ENCODE results near the gene ITCH.
"Not testable (repeated sequence)": the region's sequence is repeated elsewhere in the genome, so short reads cannot be mapped to it uniquely, and the experiment has no call there.

Gene ITCH

DNA sequence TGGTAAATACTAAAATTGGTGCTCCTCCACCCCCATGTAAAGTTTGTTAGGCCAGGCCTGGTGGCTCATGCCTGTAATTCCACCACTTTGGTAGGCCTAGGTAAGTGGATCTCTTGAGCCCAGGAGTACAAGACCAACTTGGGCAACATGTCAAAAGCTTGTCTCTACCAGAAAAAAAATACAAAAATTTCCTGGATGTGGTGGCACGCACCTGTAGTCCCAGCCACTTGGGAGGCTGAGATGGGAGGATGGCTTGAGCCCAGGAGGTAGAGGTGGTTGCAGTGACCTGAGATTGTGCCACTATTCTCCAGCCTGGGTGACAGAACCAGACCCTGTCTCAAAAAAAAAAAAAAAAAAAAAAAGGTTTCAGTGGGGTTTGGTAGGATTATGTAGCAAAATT, 41.7 kb downstream of the ITCH start (continued):
- TF ChIP-seq PRDM2 (tag by site-specific recombination; IDR thresholded peaks at IDR 0.05; ENCODE audit: borderline replicate concordance) = no peak
- TF ChIP-seq ZNF629 (tag by site-specific recombination; IDR thresholded peaks at IDR 0.05) = no peak
- no peak for TF ChIP-seq ZNF19 (tag by site-specific recombination; IDR thresholded peaks at IDR 0.05; ENCODE audit: low read depth)
- TF ChIP-seq ZNF335 (tag by site-specific recombination; conservative IDR thresholded peaks at IDR 0.05) = no peak
- TF ChIP-seq ZBTB17 (tag by site-specific recombination; IDR thresholded peaks at IDR 0.05) = no peak
- no peak for TF ChIP-seq ZNF791 (tag by site-specific recombination; IDR thresholded peaks at IDR 0.05)

GRCh38 chr20:34405247-34405651, 42.2 kb downstream of the ITCH start:
- H3K4me3 ChIP-seq (ENCODE audit: low read depth, low read length); H3K27ac ChIP-seq (ENCODE audit: extremely low read depth, low read depth, low read length); POLR2A ChIA-PET; H3K4me1 ChIP-seq (ENCODE audit: control insufficient read depth, insufficient read depth, low read length); H3K9me3 ChIP-seq (ENCODE audit: control insufficient read depth, insufficient read depth, low read depth, low read length): not testable (repeated sequence)
- CTCF ChIA-PET = interaction anchor here (0.6 to 3.6 kb wide), 2 partner anchors 59 to 93 kb away, joined by 4 to 16 read pairs; no protein-coding TSS in a partner anchor
- H3K36me3 ChIP-seq (ENCODE audit: control insufficient read depth in 2 of 2, insufficient read depth in 1 of 2, low read length in 2 of 2) = peaks cover 24 to 35% of the 10 kb centered on the region in 2 experiments

DNA sequence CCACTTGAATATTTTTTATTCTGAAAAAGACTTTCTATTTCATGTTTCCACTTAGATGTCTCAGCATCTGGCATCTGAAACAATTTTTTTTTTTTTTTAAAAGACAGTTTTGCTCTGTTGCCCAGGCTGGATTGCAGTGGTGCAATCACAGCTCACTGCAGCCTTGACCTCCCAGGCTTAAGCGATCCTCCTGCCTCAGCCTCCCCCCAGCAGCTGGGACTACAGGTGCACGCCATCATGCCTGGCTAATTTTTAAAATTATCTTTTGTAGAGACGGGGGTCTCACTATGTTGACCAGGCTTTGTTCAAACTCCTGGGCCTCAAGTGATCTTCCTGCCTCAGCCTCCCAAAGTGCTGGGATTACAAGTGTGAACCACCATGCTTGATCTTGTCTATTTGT, 42.9 kb downstream of the ITCH start:
- ChIA-PET POLR2A (interaction anchor here (0.7 kb wide), 1 partner anchor 174 kb away, joined by 3 read pairs; no protein-coding TSS in a partner anchor), CTCF (interaction anchor here (0.6 to 3.6 kb wide), 3 partner anchors 31 to 93 kb away, joined by 3 to 16 read pairs (median 4); no protein-coding TSS in a partner anchor)
- not testable (repeated sequence) for H3K4me3 ChIP-seq (ENCODE audit: low read depth, low read length); H3K27ac ChIP-seq (ENCODE audit: extremely low read depth, low read depth, low read length); H3K9me3 ChIP-seq (ENCODE audit: control insufficient read depth, insufficient read depth, low read depth, low read length); H3K4me1 ChIP-seq (ENCODE audit: control insufficient read depth, insufficient read depth, low read length)
- H3K36me3 ChIP-seq (ENCODE audit: control insufficient read depth in 2 of 2, insufficient read depth in 1 of 2, low read length in 2 of 2) = peaks cover 20 to 40% of the 10 kb centered on the region in 2 experiments

DNA sequence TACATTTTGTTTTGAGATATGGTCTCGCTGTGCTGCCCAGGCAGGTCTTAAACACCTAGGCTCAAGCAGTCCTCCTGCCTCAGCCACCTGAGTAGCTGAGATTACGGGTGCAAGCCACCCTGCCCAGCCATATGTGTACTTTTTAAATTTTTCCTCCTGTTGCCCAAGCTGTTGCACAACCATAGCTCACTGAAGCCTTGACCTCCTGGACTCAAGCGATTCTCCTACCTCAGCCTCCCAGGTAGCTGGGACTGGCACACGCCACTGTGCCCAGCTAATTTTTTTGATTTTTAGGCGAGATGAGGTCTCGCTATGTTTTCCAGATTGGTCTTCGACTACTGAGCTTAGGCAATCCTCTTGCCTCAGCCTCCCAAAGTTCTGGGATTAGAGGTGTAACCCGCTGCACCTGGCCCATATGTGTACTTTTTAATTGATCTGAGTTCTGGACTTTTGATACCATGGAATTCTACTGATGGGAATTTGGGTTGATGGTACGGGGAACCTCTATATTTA, 44.9 kb downstream of the ITCH start:
- H3K36me3 ChIP-seq (ENCODE audit: control insufficient read depth in 2 of 2, insufficient read depth in 1 of 2, low read length in 2 of 2) = peaks cover 23 to 43% of the 10 kb centered on the region in 2 experiments

GRCh38 chr20:34410336-34410735, 47.3 kb downstream of the ITCH start:
- H3K4me1 ChIP-seq (ENCODE audit: control insufficient read depth, insufficient read depth, low read length) = no peaks in the 10 kb centered on the region
- H3K9me3 ChIP-seq (ENCODE audit: control insufficient read depth, insufficient read depth, low read depth, low read length) = no peaks in the 10 kb centered on the region
- H3K36me3 ChIP-seq (ENCODE audit: control insufficient read depth in 2 of 2, insufficient read depth in 1 of 2, low read length in 2 of 2) = peaks cover 45 to 59% of the 10 kb centered on the region in 2 experiments
- H3K4me3 ChIP-seq (ENCODE audit: low read depth, low read length) = no peak overlapping the region
- TF ChIP-seq BCL11A (tag by site-specific recombination; IDR thresholded peaks at IDR 0.05; ENCODE audit: low read depth) (no peak), ZNF174 (tag by site-specific recombination; IDR thresholded peaks at IDR 0.05) (no peak), ZNF555 (tag by site-specific recombination; conservative IDR thresholded peaks at IDR 0.05) (no peak), ZNF175 (tag by site-specific recombination; IDR thresholded peaks at IDR 0.05) (no peak), ZNF521 (tag by site-specific recombination; IDR thresholded peaks at IDR 0.05) (no peak), ZNF426 (tag by site-specific recombination; IDR thresholded peaks at IDR 0.05) (no peak), ZNF48 (tag by site-specific recombination; IDR thresholded peaks at IDR 0.05) (no peak), SP3 (tag by site-specific recombination; IDR thresholded peaks at IDR 0.05) (no peak), GLIS1 (tag by site-specific recombination; IDR thresholded peaks at IDR 0.05) (no peak), ZNF266 (tag by site-specific recombination; IDR thresholded peaks at IDR 0.05; ENCODE audit: low read depth) (no peak), ZNF10 (tag by site-specific recombination; IDR thresholded peaks at IDR 0.05) (no peak)
- TF ChIP-seq, protein P1, sequence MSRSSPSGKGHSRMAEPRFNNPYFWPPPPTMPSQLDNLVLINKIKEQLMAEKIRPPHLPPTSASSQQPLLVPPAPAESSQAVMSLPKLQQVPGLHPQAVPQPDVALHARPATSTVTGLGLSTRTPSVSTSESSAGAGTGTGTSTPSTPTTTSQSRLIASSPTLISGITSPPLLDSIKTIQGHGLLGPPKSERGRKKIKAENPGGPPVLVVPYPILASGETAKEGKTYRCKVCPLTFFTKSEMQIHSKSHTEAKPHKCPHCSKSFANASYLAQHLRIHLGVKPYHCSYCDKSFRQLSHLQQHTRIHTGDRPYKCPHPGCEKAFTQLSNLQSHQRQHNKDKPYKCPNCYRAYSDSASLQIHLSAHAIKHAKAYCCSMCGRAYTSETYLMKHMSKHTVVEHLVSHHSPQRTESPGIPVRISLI (tag by site-specific recombination; IDR thresholded peaks at IDR 0.05) = no peak
- no peak overlapping the region for H3K27ac ChIP-seq (ENCODE audit: extremely low read depth, low read depth, low read length)
- POLR2A ChIA-PET = no interaction called here
- CTCF ChIA-PET = interaction anchor here (0.5 to 2.3 kb wide), 4 partner anchors 43 to 465 kb away, joined by 3 to 8 read pairs (median 3); no protein-coding TSS in a partner anchor

More for the DNA sequence above, 44.9 kb downstream of the ITCH start:
- Histone ChIP-seq H3K9me3 (ENCODE audit: control insufficient read depth, insufficient read depth, low read depth, low read length) (no peaks in the 10 kb centered on the region), H3K4me3 (ENCODE audit: low read depth, low read length) (no peak overlapping the region), H3K4me1 (ENCODE audit: control insufficient read depth, insufficient read depth, low read length) (no peaks in the 10 kb centered on the region), H3K27ac (ENCODE audit: extremely low read depth, low read depth, low read length) (no peak overlapping the region)
- ChIA-PET CTCF (interaction anchor here (0.9 kb wide), 1 partner anchor 32 kb away, joined by 5 read pairs; no protein-coding TSS in a partner anchor), POLR2A (no interaction called here)
- peak; percentile 42; the same call in 1 of the 2 replicates for TF ChIP-seq SCRT2 (tag by site-specific recombination; IDR thresholded peaks at IDR 0.05)
- no peak for TF ChIP-seq ZNF785 (tag by site-specific recombination; IDR thresholded peaks at IDR 0.05)
